Forelimb muscle (tissue), 1 donor: ENCODE measurements around the gene LAPTM4A. TPM values are rescaled to one million over a fixed set of nuclear protein-coding genes. Genes with fewer than 3 reads are reported as not detected.
"Not testable (repeated sequence)": the region's sequence is repeated elsewhere in the genome, so short reads cannot be mapped to it uniquely, and the experiment has no call there.

Experiments
- DNase-seq: peaks from one replicate; pipeline ENCODE4 v3.0.0-alpha.2; 2013; ENCODE audit warnings: low read depth
- polyA plus RNA-seq: library from polyadenylated mRNA; unstranded; fragments of 120-200 nt; gene quantifications from one replicate; pipeline ENCODE4 v1.2.1, GENCODE V29; 2013; ENCODE audit not compliant: insufficient read length

Gene LAPTM4A
- 322 TPM for polyA plus RNA-seq

DNA sequence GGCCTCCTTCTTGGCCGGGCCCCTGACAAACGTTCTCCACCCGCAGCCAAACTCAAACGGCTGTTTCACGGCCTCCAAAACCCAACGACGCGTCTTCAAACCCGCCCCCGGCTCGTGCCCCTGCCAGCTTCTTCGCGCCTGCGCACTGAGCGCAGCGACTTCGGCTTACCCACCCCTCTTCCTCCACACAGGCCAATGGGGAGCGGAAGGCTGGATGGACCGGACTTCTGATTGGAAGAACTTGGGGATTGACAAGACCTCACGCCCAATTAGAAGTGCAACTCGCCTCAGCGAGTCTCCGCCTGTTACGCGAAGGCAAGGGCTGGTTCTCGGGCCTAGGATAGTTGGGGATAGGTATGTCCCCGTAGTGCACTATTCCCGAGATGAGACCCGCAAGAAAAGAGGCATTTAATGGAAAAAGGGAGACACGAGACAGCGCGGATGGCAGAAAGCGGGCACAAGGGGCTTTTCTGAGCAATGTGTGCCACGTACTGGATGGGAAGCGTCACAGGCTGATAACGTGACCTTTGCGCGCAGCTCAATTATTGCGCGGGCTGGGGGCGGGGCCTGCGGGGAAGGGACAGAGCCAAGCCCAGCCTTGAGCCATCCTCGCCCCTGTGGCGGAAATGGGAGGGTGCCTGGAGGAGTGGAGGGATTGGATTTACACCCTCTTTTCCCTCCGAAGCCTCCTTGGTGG, at the start of gene LAPTM4A:
Gene LAPTM4A (minus strand): TSS at position 97 of the 697 bp plus-strand sequence. CDS start 108 bp downstream, outside the sequence.
- DNase-seq = peak; percentile 100

DNA sequence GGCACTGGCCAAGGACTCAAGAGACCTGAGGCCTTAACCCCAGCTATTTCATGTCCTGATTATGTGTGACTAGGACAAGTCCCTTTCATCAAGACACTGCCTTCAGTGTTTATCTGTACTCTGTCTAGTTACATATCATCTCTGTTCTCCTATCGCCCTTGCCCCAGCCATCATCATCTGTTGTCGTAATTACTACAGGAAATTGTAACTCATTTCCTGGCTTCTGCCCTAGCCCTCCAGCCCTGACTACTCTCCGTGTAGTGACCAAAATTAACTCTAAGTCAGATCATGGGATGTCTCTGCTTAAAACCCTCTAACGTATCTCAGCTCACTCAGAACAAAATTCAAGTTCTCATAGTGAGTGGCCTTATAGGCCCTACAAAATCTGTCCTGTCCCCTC, 49.3 kb upstream of the LAPTM4A start:
- no peak for DNase-seq

DNA sequence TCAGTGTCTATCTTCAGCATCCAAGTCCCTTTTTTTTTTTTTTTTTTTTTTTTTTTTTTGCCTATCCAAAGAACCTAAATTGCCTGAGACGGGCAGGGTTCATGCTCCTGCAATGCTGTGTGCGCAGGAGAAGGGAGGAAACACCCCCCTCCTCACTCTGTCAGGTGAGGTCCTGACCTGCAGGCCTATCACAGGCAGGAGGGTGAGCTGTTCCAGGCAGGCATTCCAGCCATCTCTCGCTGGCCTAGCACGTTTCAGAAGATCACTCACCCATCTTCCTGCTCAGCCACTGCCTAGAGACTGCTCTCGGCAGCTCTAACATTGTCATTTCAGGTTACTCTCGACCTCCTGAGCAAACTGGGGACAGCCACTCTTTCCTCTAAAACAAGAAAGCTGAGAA, 48.4 kb upstream of the LAPTM4A start:
- no peak for DNase-seq

DNA sequence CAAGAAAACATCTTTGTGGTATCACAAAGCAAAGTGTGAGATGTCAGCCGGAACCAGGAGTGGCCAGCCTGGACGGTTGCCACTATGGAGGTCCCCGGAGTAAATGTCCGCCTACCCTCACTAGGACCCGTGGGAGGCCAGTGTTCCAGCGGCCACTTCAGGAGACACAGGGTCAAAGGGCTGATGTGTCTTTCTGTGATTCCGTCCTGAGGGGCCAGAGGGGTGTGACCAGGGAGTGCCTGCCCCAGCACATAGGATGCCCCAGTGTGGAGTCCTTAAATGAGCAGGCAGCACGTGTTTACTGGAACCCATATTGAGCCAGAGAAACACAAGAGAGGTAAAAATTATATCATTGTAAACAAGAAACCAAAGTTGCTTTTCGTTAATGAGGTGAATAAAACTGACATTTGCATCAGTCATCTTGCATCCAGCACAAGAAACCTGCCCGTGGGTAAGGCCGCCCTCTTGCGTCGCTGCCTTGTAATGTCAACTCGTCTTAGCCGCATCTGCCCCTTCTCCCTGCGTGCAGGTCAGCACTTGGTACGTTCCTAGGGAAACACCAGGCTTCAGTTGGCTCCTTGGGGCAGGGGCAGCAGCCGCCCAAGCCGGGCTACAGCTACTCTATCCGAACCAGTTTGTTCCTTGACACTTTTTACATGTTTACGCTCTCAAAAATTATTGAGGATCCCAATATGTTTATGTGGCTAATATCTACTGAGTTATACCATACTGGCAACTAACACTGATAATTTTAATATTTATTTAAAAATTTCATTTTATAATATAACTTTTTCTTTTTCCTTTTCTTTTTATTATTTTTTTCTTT, 46.7 kb upstream of the LAPTM4A start:
- DNase-seq = peak; percentile 43

DNA sequence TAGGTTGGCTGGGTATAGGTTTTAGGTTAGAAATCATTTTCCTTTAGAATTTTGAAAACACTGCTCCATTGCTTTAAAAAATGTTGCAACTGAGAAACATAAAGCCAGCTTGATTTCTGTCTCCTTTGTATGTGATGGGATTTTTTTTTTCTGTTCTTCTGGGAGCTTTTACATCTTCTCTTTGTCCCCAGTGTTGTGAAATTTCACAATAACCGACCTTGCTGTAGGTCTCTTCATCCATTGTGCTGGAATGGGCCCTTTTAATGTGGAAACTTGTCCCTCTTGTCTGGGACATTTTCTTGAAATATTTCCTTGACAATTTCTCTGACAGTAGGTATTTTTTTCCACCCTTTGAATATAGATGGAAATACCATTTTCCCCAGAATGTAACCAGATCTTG, 44.0 kb upstream of the LAPTM4A start:
- no peak for DNase-seq

DNA sequence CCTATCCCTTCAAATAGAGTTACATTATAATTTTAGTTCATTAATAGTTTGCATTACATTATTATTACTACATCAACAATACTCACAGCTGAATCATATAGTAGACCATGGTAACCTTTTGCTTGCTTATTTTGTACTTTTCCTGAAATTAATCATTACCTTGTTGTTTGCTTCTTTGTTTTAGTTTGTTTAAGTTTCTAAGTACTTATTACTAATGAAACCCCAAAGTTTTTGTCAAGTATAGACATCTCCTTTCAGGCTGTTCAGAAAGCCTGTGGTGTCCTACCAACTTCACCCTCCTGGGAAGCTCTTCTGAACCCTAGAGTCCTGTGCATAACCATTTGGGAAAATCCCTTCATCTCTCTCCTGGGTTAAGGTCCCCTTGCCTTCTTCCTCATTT, 43.5 kb upstream of the LAPTM4A start:
- DNase-seq = no peak

DNA sequence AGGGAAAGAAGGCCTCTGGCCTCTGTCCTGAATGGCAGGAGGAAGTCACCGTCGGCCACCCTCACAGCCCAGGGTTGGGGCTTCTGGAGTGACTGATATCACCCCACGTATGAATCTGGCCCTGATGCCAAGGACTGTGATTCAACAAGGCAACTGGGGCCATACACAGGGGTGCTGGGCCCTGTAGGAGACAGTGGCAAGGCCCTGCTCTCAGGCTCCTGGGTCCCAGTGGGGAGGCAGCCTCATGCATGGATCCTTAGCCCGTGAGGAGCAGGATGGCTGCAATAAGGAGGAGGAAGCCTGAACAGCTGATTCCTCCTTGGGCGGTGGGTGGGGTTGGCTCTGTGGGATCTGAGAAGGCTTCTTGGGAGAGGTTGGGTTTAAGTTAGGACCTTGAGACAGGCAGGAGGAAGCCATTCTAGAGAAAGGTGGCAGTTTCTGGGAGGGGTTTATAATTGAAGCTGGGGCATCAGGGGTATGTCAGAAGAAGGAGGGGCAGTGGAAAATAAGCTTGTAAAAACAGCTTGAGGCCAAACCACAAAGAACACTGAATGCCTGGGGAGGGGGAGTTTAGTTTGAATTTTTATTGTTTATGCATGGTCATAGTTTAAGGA, 42.8 kb upstream of the LAPTM4A start:
- no peak for DNase-seq

DNA sequence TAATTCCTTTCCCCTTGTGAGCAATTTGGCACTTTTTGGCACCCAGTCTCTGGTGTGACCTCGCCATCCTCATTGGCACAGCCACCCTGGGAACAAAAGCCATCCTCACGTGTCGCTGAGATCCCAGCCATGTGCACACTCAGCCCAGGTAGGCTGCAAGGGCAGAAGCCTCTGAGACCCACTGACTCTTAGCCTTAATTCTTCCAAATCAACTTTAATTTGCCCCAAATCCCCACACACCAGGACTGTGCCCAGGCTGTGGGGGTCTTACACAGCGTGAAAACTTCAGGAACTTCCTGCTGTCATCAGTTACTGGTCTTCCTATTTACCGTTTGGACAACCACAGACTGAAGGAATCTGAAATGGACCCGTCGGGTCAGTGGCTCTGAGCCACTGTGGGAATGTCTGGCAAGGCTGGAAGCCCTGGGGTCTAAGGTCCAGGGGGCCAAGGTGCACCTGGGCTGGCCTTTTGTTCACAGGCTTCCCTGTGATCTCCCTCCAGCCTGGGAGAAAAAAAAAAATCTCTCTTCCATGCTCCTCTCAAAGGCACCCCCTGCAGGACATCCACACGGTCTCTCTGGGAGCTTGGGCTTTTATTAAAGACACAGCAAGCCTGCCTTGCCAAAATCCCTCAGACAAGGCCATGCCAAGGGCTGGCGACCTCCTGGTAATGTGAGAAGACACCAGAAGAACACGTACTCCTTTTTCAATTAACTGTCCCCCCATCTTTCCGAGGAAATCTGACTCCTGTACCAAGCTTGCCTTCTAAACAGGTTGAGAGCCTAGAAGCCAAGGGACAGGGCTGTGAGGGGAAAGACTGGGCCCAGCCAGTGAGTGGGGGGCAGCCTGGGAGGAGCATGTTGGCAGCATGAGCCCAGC, 42.1 kb upstream of the LAPTM4A start:
- DNase-seq = no peak

DNA sequence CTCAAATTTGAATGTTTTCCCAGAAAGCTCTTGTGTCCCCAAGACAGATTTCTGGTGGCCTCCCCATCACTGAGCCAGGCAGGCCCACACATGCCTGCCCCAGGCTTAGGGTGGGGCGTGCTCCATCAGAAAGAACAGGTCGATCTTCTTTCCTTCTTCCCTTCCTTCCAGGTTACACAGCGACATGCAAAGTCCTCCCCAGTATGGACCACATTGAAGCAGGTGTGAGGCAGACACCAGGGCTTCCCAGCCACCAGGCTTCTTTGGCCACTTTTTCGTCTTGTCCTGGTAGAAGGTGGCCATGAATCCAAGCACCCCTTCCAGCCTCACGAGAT, 41.4 kb upstream of the LAPTM4A start:
- DNase-seq = no peak

DNA sequence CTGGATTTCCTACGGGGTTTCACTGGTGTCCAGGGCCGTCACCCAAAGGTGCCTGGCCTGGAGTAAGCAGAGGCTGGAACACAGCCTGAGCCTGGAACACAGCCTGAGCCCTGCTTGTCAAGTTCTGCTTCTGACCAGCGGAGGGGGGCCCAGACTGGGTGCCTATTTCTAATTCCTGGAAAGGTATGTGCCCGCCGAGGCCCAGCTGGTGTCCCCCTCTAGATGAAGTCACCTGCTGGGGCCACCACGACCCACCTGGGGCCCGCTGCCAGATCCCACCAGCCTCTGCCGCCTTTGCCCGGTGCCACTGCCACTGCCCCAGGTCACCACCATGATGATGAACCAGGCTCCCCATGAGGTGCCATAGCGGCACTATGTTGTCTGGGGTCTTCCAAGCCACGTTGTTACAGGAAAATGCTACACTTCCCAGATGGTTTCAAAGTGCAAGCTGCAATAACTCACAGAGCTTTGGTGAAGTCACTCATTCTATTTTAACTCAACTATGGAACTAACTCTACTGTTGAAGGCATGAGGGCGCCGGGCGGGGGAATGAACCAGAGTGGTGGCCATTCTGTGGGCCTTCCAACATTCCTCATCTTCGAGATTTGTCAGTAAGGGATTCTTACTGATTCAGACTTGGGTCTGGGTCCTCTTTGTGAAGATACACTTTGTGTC, 40.9 kb upstream of the LAPTM4A start:
- no peak for DNase-seq

DNA sequence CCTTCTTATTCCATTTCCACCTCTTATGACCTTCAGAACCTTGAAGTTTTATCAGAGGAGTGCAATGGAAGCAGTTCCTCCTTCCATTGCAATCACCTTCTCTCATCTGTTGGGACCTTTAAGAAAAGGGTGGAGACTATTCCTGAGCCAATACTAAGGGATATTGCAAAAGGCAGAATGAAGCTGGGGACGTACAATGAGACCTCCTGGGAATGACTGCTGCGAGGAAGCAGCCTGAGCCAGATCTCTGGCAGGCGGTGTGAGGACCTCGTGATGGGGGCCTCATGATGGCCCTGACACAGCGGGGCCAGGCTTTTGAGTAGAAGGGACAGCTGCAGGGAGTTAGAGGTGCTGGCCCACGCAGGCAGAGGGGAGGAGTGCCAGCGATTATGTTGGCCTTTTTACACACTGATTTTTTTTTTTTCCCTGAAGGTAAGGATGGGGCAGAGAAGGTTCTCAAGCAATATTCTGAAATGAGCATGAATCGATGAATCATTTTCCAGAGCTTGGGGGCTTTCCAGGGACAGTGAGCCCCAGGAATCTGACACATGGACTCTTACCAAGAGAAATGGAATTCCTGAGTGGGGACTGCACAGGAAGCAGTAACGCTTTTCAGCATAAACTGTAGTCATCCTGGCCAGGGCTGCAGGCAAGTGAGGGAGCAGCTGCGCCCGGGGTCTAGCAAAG, 40.0 kb upstream of the LAPTM4A start:
- DNase-seq = peak; percentile 79

DNA sequence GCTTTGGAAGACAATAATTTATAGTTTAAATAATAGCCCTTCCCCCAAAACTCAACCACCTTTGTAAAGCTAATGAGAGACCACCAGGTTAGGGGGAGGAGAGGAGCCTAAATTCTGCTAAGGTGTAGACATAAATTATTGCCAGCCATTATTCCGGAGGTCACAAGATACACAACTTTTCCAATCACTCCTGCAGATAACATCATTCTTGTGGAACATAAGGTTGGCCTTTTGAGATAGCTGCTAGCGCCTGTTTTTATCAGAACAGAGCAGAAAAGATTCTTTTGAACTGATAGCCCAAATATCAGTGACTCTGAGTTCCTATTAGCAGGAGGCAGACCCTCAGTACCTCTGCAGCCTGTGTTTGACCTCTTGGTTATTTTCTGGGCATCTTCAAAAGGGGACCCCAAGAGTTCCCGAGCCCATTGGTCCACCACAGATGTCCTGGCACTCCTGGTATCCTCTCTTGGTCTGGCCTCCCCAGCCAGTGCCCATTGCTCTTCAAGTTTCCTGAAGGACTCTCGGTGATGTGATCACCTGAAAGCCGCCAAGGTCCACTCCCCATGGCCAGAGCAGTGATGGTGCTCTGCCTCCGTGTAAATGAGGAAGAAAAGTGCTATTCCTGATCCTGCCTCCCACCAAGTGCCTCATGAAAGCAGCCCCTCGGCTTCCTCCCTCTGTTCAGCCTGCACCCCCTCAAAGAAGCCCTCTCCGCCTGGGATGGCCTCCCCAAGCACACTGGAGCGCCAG, 38.5 kb upstream of the LAPTM4A start:
- DNase-seq = no peak

DNA sequence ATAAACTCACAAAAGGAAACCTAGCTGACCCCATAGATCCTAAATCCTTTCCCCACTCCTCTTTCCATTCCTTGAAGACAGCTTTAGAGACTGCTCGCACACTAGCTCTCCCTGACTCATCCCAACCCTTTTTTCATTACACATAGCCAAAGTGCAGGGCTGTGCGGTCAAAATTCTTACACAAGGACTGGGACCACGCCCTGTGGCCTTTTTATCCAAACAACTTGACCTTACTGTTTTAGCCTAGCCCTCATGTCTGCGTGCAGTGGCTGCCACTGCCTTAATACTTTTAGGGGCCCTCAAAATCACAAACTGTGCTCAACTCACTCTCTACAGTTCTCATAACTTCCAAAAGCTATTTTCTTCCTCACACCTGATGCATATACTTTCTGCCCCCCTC, 34.5 kb upstream of the LAPTM4A start:
- not testable (repeated sequence) for DNase-seq

DNA sequence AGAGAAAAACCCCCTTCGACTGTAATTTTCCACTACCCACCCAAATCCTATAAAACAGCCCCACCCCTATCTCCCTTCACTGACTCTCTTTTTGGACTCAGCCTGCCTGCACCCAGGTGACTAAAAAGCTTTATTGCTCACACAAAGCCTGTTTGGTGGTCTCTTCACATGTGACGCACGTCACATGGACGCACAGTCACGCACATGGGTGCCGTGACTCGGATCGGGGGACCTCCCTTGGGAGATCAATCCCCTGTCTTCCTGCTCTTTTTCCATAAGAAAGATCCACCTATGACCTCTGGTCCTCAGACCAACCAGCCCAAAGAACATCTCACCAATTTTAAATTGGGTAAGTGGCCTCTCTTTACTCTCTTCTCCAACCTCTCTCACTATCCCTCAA, 31.4 kb upstream of the LAPTM4A start:
- not testable (repeated sequence) for DNase-seq

DNA sequence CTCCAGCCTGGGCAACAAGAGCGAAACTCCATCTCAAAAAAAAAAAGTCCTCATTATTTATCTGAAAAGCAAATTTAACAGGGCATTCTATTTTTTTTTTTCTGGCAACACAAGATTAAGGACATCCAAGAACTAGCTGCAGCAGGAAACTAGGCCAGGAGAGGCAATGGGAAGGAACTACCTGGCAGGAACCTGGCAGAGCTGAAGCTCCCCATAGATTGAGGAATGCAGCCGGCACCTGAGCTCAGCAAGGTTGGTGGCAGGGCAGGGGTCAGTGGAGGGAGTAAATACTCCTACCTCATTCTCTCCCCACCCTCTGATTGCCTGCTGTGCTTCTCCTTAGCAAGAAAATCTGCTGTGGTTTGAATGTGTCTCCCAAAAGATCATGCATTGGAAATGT, 30.4 kb upstream of the LAPTM4A start:
- DNase-seq = no peak

DNA sequence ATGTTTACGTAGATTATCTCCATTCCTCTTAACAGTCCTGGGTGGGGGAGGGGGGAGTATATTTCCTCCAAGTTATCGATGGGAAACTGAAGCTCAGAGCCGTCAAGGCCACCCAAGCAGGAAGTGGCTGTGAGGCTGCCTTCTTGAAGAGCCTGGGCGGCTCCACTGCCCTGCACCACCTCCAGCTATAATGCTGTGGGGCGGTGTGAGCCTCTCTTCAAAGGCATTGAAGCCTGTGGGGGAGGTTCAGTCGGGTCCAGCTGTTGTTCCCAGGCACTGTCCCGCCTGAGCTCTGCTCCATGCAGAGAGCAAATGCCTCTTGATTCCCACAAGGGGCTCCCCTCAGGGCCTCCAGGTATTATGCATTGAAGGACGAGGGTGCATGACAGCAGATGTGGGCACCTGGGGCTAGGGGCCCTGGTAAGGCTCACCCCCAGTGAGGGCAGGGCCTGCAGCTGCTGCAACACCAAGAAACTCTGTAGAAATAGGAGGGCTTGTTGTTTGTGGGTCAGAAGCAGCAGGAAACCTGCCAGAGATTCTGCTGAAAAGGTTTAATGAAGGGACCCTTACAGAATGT, 29.5 kb upstream of the LAPTM4A start:
- DNase-seq = no peak

DNA sequence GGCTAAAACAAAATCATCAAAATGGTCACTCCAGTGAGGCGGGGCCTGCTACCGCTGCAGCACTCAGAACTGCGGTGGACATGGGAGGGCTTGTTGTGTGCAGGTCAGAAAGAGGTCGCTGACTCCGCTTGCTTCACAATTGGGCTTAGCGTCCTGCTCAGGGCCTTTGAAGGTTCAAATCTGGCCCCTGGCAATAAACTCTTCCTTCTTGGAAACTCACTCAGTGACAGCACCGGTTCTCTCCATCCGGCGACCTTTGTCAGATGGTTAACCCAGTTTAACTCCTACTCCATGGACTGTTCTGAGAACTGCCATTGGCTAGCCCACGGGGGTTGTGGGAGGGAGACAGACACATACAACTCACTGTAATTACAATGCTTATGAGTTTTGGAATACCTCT, 29.0 kb upstream of the LAPTM4A start:
- DNase-seq = no peak

DNA sequence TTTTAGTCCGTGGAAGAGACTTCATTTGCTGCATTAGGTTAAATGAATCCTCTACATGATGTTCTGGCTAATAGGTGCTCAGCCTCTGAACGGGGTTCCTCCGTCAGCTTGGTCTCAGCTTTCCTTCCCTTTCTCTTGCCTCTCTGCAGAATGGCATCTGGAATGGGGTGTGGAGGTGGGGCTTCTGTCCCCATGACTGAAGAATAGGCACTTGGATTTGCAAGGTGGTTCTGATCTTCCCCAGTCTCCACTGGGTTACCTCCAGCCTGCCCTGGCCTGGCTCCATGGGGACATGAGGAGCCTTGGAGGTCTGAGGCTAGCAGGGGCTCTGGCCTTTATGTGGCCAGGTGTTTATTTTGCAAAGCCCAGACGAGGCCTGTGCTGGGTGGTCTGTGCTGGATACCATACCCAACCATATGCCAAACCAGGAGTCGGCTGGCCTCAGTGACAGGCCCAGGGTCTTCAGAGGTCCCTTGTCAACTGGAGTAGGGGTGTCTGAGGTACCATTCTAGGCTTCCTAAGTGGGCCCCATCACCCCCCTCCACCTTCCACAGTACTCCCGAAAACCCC, 28.2 kb upstream of the LAPTM4A start:
- no peak for DNase-seq

DNA sequence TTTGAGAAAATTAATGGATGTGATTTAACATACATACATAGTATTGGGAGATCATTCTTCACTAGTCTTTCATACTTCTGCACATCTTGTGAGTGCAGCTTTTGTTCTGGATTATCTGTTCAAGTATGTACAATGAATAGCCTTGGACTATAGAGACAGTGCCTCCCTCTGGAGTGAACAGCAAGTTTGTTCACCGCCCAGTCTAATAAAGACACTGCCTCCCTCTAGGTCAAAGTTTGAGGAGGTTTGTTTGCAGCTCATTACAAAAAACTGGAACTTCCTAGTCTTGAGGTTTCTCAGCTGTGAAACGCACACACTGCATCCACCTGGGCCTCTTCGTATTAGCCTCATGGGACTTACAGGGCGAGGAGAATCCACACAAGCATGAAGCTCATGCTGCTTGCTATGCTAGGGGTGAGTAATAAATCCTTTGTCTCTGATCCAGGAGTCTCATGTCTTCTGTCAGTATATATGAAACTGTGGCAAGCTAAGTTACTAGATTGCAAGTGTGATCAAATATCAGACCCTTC, 26.0 kb upstream of the LAPTM4A start:
- no peak for DNase-seq
